AG09309 (cell line): ENCODE results near the gene PLEKHA7.
"Not testable (repeated sequence)": the region's sequence is repeated elsewhere in the genome, so short reads cannot be mapped to it uniquely, and the experiment has no call there.

ENCODE experiments used
- DNase-seq: peaks from one replicate; pipeline ENCODE4 v3.0.0-alpha.2; 2010; ENCODE audit warnings: low read depth
- H3K4me3 ChIP-seq: 2 replicates; pipeline ENCODE4 v1.5.1; 2011; ENCODE audit warnings: mild to moderate bottlenecking, low read depth, low read length, moderate library complexity; ENCODE audit not compliant: control insufficient read depth
- CTCF ChIP-seq: IDR thresholded peaks from 2 replicates; pipeline ENCODE4 v1.5.1; 2011; ENCODE audit warnings: mild to moderate bottlenecking, low read depth, low read length, inconsistent platforms; ENCODE audit not compliant: insufficient read depth, control insufficient read depth; ENCODE audit errors: missing control alignments

Gene PLEKHA7

GRCh38 chr11:16968196-16968595 is 46.0 kb downstream of the PLEKHA7 start:
- TF ChIP-seq CTCF = no peak
- no peak overlapping the region for H3K4me3 ChIP-seq
- DNase-seq = no peak

DNA sequence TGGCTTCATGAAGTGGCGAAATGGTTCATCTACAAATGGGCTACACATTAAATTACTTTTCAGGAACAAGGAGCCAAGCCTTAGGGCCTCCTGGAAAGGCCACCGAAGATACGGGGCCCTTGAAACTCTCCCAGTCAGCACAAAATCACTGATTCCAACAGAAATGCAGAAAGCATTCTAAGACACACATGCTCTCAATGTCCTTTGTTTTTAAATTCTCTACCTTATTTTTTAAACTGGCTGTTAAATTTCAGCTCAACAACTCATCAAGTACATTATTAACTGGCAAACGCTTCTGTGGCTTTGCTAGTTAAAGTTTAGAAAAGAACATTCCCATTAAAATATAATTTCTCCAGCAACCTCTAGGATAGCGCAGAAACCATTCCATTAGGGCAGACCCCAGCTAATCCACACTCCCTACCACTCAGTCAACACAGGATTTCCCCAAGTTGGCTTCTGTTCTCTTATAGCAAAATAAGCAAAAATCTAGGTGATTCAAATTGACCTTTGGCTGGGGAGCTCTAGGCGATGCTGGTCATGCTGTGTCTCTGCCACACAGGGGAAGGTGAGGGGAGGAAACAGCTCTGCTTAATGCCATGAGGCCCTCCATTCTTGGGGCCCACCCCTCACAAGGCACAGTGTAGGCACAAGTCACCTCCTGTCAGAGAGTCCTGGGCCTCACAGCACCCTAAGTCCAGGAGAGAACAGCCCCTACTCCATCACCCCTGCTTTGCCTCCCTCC is 47.1 kb downstream of the PLEKHA7 start:
- DNase-seq = no peak
- H3K4me3 ChIP-seq = no peak overlapping the region
- TF ChIP-seq CTCF = no peak

DNA sequence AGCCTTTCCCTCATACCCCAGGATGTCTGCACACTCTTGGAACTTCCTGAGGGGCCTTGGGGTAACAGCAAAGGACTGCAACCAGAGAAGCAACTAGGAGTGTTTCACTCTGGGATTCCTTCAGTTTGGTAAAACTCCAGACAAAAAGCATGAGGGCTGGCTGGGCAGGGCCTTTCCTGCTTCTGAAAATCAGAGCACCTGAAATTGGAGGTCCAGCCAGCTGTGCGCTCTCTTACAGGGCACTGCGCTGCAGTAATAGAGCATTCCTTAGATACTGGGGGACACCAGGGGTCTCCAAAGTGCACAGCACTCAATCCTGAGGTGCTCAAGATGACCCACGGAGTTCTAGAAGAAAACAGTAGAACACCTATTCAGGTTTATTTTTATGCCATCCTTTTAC is 49.7 kb downstream of the PLEKHA7 start:
- no peak for TF ChIP-seq CTCF
- H3K4me3 ChIP-seq = no peak overlapping the region
- no peak for DNase-seq

GRCh38 chr11:16963316-16963876 is 50.8 kb downstream of the PLEKHA7 start:
- H3K4me3 ChIP-seq = no peak overlapping the region
- no peak for TF ChIP-seq CTCF
- no peak for DNase-seq

DNA sequence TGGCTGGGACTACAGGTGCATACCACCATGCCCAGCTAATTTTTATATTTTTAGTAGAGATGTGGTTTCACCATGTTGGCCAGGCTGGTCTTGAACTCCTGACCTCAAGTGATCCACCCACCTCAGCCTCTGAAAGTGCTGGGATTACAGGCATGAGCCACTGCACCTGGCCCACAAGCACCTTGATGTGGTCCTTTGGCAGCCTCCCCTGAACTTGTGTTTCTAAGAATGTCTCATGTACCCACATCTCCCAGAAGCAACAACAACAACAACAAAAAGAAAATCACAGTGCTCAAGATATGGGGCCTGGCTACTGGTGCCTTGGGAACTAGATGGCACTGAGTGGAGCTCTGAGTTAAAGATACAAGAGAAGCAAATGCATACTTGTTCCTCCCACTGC is 51.6 kb downstream of the PLEKHA7 start:
- not testable (repeated sequence) for DNase-seq, H3K4me3 ChIP-seq

GRCh38 chr11:16962146-16962545 is 52.1 kb downstream of the PLEKHA7 start:
- H3K4me3 ChIP-seq = no peak overlapping the region
- no peak for DNase-seq
- TF ChIP-seq CTCF = no peak

- no peak for TF ChIP-seq CTCF
- no peak for DNase-seq
- no peak overlapping the region for H3K4me3 ChIP-seq
These were observed 54.0 kb downstream of the PLEKHA7 start for GRCh38 chr11:16960250-16960649.
